Measurements from ENCODE around the gene SBF2. TPM values are rescaled to one million over a fixed set of nuclear protein-coding genes. Genes with fewer than 3 reads are reported as not detected.
A peak's percentile ranks its signal among the peaks of the same experiment; 100 is the strongest.

The SBF2 gene
- total RNA-seq, 4 donors from 2014 or later = 44.6 to 59.4 (median 53.4) TPM

GRCh38 chr11:10329935-10330334 lies 35.9 kb upstream of the SBF2 start:
- H3K36me3 ChIP-seq = no peaks in the 10 kb centered on the region
- peaks cover 39 to 45% (median 43%) of the 10 kb centered on the region in 4 donors for H3K4me1 ChIP-seq
- H3K27me3 ChIP-seq = no peaks in the 10 kb centered on the region
- 46% methylated on average over 2 of the region's 2 CpGs for WGBS
- no peaks in the 10 kb centered on the region for H3K9me3 ChIP-seq
- no peak overlapping the region for H3K4me3 ChIP-seq
- intact Hi-C loops (cut with DNase I) = no loop called here
- DNase-seq (ENCODE audit: extremely low spot score) = peak; percentile 26
- no peak overlapping the region for H3K27ac ChIP-seq (replicated peaks in 1 of 4)
- TF ChIP-seq POLR2AphosphoS5 (IDR thresholded peaks at IDR 0.05) = no peak
- TF ChIP-seq POLR2A (IDR thresholded peaks at IDR 0.05; ENCODE audit: low read depth) = no peak
- no peak for TF ChIP-seq CTCF (IDR thresholded peaks at IDR 0.05)
- no peak for TF ChIP-seq EP300 (IDR thresholded peaks at IDR 0.05)

GRCh38 chr11:10329356-10329755 lies 35.3 kb upstream of the SBF2 start:
- peak overlapping the region in 3 of 4 donors; percentile 76 to 81 (median 78) for H3K27ac ChIP-seq (replicated peaks in 1 of 4)
- H3K27me3 ChIP-seq = no peaks in the 10 kb centered on the region
- no peak for TF ChIP-seq POLR2A (IDR thresholded peaks at IDR 0.05; ENCODE audit: low read depth)
- no peak for TF ChIP-seq EP300 (IDR thresholded peaks at IDR 0.05)
- no peak for TF ChIP-seq POLR2AphosphoS5 (IDR thresholded peaks at IDR 0.05)
- TF ChIP-seq CTCF (IDR thresholded peaks at IDR 0.05) = no peak
- H3K36me3 ChIP-seq = no peaks in the 10 kb centered on the region
- H3K4me3 ChIP-seq = no peak overlapping the region
- DNase-seq (ENCODE audit: extremely low spot score) = no peak
- H3K9me3 ChIP-seq = no peaks in the 10 kb centered on the region
- intact Hi-C loops (cut with DNase I) = no loop called here
- peaks cover 41 to 50% (median 49%) of the 10 kb centered on the region in 4 donors for H3K4me1 ChIP-seq
- WGBS = 100% methylated on average over 2 of the region's 2 CpGs

- peak overlapping the region; percentile 76 to 81 (median 78) for H3K27ac ChIP-seq (replicated peaks in 1 of 4)
- no peaks in the 10 kb centered on the region for H3K27me3 ChIP-seq
- TF ChIP-seq CTCF (IDR thresholded peaks at IDR 0.05) (no peak), POLR2A (IDR thresholded peaks at IDR 0.05; ENCODE audit: low read depth) (no peak), POLR2AphosphoS5 (IDR thresholded peaks at IDR 0.05) (no peak), EP300 (IDR thresholded peaks at IDR 0.05) (no peak)
- H3K4me1 ChIP-seq = peaks cover 41 to 59% (median 57%) of the 10 kb centered on the region in 4 donors
- H3K9me3 ChIP-seq = no peaks in the 10 kb centered on the region
- H3K36me3 ChIP-seq = no peaks in the 10 kb centered on the region
- intact Hi-C loops (cut with DNase I) = no loop called here
- no peak overlapping the region for H3K4me3 ChIP-seq
- DNase-seq (ENCODE audit: extremely low spot score) = peak; percentile 39
- 56% methylated on average over 3 of the region's 3 CpGs for WGBS
Measured at GRCh38 chr11:10328314-10329098, 34.5 kb upstream of the SBF2 start.

- no peaks in the 10 kb centered on the region for H3K9me3 ChIP-seq
- DNase-seq (ENCODE audit: extremely low spot score) = no peak
- peaks cover 47 to 71% (median 70%) of the 10 kb centered on the region in 4 donors for H3K4me1 ChIP-seq
- no peak overlapping the region for H3K4me3 ChIP-seq
- intact Hi-C loops (cut with DNase I) = no loop called here
- peak overlapping the region; percentile 76 to 81 (median 78) for H3K27ac ChIP-seq (replicated peaks in 1 of 4)
- no peaks in the 10 kb centered on the region for H3K36me3 ChIP-seq
- peak; percentile 6 to 48 for TF ChIP-seq POLR2AphosphoS5 (IDR thresholded peaks at IDR 0.05)
- TF ChIP-seq POLR2A (IDR thresholded peaks at IDR 0.05; ENCODE audit: low read depth) = no peak
- H3K27me3 ChIP-seq = no peaks in the 10 kb centered on the region
Measured at GRCh38 chr11:10327254-10327653, 33.2 kb upstream of the SBF2 start.

- H3K4me1 ChIP-seq = peaks cover 47 to 81% (median 79%) of the 10 kb centered on the region in 4 donors
Measured at GRCh38 chr11:10326012-10326964, 32.3 kb upstream of the SBF2 start.

More at GRCh38 chr11:10326012-10326964, 32.3 kb upstream of the SBF2 start:
- H3K4me3 ChIP-seq = no peak overlapping the region
- TF ChIP-seq POLR2A (IDR thresholded peaks at IDR 0.05; ENCODE audit: low read depth) (no peak), EP300 (IDR thresholded peaks at IDR 0.05) (no peak), CTCF (IDR thresholded peaks at IDR 0.05) (no peak), POLR2AphosphoS5 (IDR thresholded peaks at IDR 0.05) (peak; percentile 38 to 61)
- no peaks in the 10 kb centered on the region for H3K36me3 ChIP-seq
- H3K27ac ChIP-seq (replicated peaks in 1 of 4) = peak overlapping the region; percentile 76 to 81 (median 78)
- no peaks in the 10 kb centered on the region for H3K27me3 ChIP-seq
- H3K9me3 ChIP-seq = no peaks in the 10 kb centered on the region
- intact Hi-C loops (cut with DNase I) = no loop called here
- WGBS = 67% methylated on average over 2 of the region's 2 CpGs
- peak; percentile 92 for DNase-seq (ENCODE audit: extremely low spot score)
